A549 (cell line): Measurements from ENCODE around the gene SF3A2. TPM values are rescaled to one million over a fixed set of nuclear protein-coding genes. Genes with fewer than 3 reads are reported as not detected.

Source experiments
- ATAC-seq, 2 experiments: fragments of 200-7000 bp in 1 of 2; fragments of >200 bp in 1 of 2; cut with Nextera tagmentation in 1 of 2; cut with Tn5 transposase in 1 of 2; 3 replicates each; pipeline versions ENCODE4 v1.8.0 to v1.9.1; 2018 to 2020; ENCODE audit warnings: mild to moderate bottlenecking in 1 of 2, moderate library complexity in 1 of 2
- CTCF ChIA-PET: fragments of 300-600 bp; sonication (Branson Sonifier 250); formaldehyde crosslinking; extraction: SDS; loops from one replicate; lab custom pipeline; 2021; ENCODE audit warnings: antibody characterized with exemption, inconsistent platforms; lab: Yijun Ruan, JAX
- POLR2A ChIA-PET: fragments of 350-600 bp; formaldehyde crosslinking; extraction: SDS; loops from one replicate; lab custom pipeline; 2021; ENCODE audit warnings: antibody characterized with exemption, inconsistent platforms; lab: Yijun Ruan, JAX
- DNase-seq, 2 experiments: peaks; one replicate each; pipeline versions ENCODE4 v3.0.0 to v3.0.0-alpha.2; 2011 to 2016; ENCODE audit warnings: low read depth in 1 of 2, low spot score in 1 of 2
- FAIRE-seq: peaks from 2 replicates; lab custom pipeline; 2011; peaks lifted over from hg19 to GRCh38; lab: Jason Lieb, UNC
- H3K27ac ChIP-seq, 2 experiments: fragments of >200 bp; sonication (Bioruptor Twin); formaldehyde crosslinking; 3 replicates each; pipeline ENCODE4 v1.5.1; 2016 to 2017
- H3K4me1 ChIP-seq: fragments of >200 bp; sonication (Bioruptor Twin); formaldehyde crosslinking; 3 replicates; pipeline ENCODE4 v1.6.1; 2016
- H3K4me2 ChIP-seq: fragments of >200 bp; sonication (Bioruptor Twin); formaldehyde crosslinking; 3 replicates; pipeline ENCODE4 v1.6.1; 2016
- H3K4me3 ChIP-seq: fragments of >200 bp; sonication (Bioruptor Twin); formaldehyde crosslinking; 3 replicates; pipeline ENCODE4 v1.5.1; 2016
- H3K9me3 ChIP-seq: fragments of >200 bp; sonication (Bioruptor Twin); formaldehyde crosslinking; 3 replicates; pipeline ENCODE4 v1.6.1; 2016
- BHLHE40 ChIP-seq: IDR thresholded peaks from 2 replicates; pipeline ENCODE4 v1.6.1; 2012; ENCODE audit warnings: low read depth, low read length, inconsistent platforms
- CBX8 ChIP-seq: fragments of 200-600 bp; sonication (generic); IDR thresholded peaks from 2 replicates; pipeline ENCODE4 v1.6.1; 2016
- CHD2 ChIP-seq: fragments of 150-350 bp; IDR thresholded peaks from 2 replicates; pipeline ENCODE4 v1.6.1; 2014; ENCODE audit warnings: low read length; ENCODE audit not compliant: partially characterized antibody
- FOXS1 ChIP-seq: fragments of 250-450 bp; sonication (Bioruptor Pico); IDR thresholded peaks from 2 replicates; pipeline ENCODE4 v1.5.0; 2020; ENCODE audit warnings: mild to moderate bottlenecking, moderate library complexity
- GATA3 ChIP-seq: IDR thresholded peaks from 2 replicates; pipeline ENCODE4 v1.6.1; 2012; ENCODE audit warnings: borderline replicate concordance
- HEYL ChIP-seq: fragments of 250-450 bp; sonication (Bioruptor Pico); IDR thresholded peaks from 2 replicates; pipeline ENCODE4 v1.8.0; 2021; ENCODE audit warnings: mild to moderate bottlenecking, moderate library complexity
- HOXB13 ChIP-seq: fragments of 250-450 bp; sonication (Bioruptor Pico); IDR thresholded peaks from 2 replicates; pipeline ENCODE4 v1.5.0; 2020; ENCODE audit warnings: low read depth, mild to moderate bottlenecking, moderate library complexity
- JUN ChIP-seq, 2 experiments: fragments of >200 bp; sonication (Bioruptor Twin); formaldehyde crosslinking; IDR thresholded peaks; 2 replicates in 1 of 2; 3 replicates in 1 of 2; pipeline ENCODE4 v1.6.1; 2016 to 2017
- KDM1A ChIP-seq: fragments of 200-600 bp; sonication (generic); IDR thresholded peaks from 2 replicates; pipeline ENCODE4 v1.6.1; 2016; ENCODE audit warnings: low read depth, mild to moderate bottlenecking
- NFE2L2 ChIP-seq: fragments of 150-350 bp; conservative IDR thresholded peaks from 2 replicates; pipeline ENCODE4 v1.6.1; 2014; ENCODE audit warnings: low read length
- NR3C1 ChIP-seq: fragments of >200 bp; sonication (Bioruptor Twin); formaldehyde crosslinking; IDR thresholded peaks from 3 replicates; pipeline ENCODE4 v1.6.1; 2017
- PHF8 ChIP-seq: fragments of 200-600 bp; sonication (generic); IDR thresholded peaks from 2 replicates; pipeline ENCODE4 v1.6.1; 2016; ENCODE audit warnings: low read depth, mild to moderate bottlenecking, antibody characterized with exemption, moderate library complexity, borderline replicate concordance
- POLR2AphosphoS2 ChIP-seq: conservative IDR thresholded peaks from 2 replicates; pipeline ENCODE4 v1.6.1; 2012; ENCODE audit warnings: low read length, improper control_type of control experiment, inconsistent platforms
- TP53 ChIP-seq: fragments of 250-450 bp; sonication (Bioruptor Pico); IDR thresholded peaks from 2 replicates; pipeline ENCODE4 v1.5.0; 2021; ENCODE audit warnings: mild to moderate bottlenecking, moderate library complexity
- ZC3H11A ChIP-seq: fragments of 450-650 bp; IDR thresholded peaks from 2 replicates; pipeline ENCODE4 v1.6.1; 2014; ENCODE audit warnings: antibody characterized with exemption, mild to moderate bottlenecking
- ZSCAN20 ChIP-seq: fragments of 250-450 bp; sonication (Bioruptor Pico); IDR thresholded peaks from 2 replicates; pipeline ENCODE4 v1.8.0; 2022; ENCODE audit warnings: mild to moderate bottlenecking, moderate library complexity
- WGBS: methylation state at CpG from one replicate; pipeline ENCODE4 v1.1.6; 2017; ENCODE audit errors: missing lambda C conversion rate; 5-methylcytosine and 5-hydroxymethylcytosine counted together
- polyA plus RNA-seq, 4 experiments: library from polyadenylated mRNA; depleted of rRNA in 3 of 4; stranded (reverse); fragments of >200 nt; fragmentation: RNase III in 1 of 4; extraction: RNeasy Plus Mini Kit Qiagen cat#74134 plus additional on column Dnase treatment in 1 of 4; gene quantifications; 2 replicates in 3 of 4; 3 replicates in 1 of 4; pipeline ENCODE4 v1.2.3, GENCODE V29; 2011 to 2017
- TF ChIP-seq, protein P1 (sequence below): fragments of 150-350 bp; IDR thresholded peaks from 2 replicates; pipeline ENCODE4 v1.6.1; 2014; ENCODE audit warnings: low read depth, mild to moderate bottlenecking, low read length
- TF ChIP-seq, protein P2 (sequence below): fragments of 450-650 bp; IDR thresholded peaks from 2 replicates; pipeline ENCODE4 v1.6.1; 2014; ENCODE audit warnings: antibody characterized with exemption
- TF ChIP-seq, protein P3 (sequence below): IDR thresholded peaks from 2 replicates; pipeline ENCODE4 v1.6.1; 2012
- TF ChIP-seq, protein P4 (sequence below): fragments of >200 bp; sonication (Bioruptor Twin); formaldehyde crosslinking; IDR thresholded peaks from 2 replicates; pipeline ENCODE4 v1.6.1; 2016

SF3A2 gene
- polyA plus RNA-seq, 2 of the 4 experiments (the other 2 are of a cell fraction) = 11.9 to 68.2 TPM

DNA sequence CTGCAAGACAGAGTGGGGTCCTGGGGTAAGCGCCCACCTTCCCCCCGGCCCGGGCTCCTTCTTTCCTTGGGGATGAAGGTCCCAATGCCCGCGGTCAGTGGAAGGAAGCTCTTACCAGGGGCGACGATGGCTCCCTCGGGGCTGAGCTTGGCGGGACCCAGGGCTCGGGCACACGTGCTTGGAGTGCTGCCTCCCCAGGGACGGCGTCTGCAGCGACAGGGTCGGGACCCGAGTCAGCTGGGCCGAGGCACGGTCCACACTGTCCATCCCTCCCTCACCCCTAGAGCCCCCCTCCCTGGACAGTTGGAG, 16.1 kb downstream of the SF3A2 start:
- Histone ChIP-seq H3K27ac (no peak overlapping the region), H3K4me3 (no peak overlapping the region), H3K9me3 (no peaks in the 10 kb centered on the region), H3K4me2 (no peak overlapping the region), H3K4me1 (no peaks in the 10 kb centered on the region)
- 90% methylated on average over 2 of the region's 18 CpGs for WGBS
- peak in 1 of 2 experiments; percentile 4; a peak in 2 of 6 replicates for ATAC-seq
- DNase-seq = no peak
- no peak for FAIRE-seq
- ChIA-PET POLR2A (no interaction called here), CTCF (interaction anchor here (1.0 kb wide), 1 partner anchor 9 kb away, joined by 5 read pairs; no protein-coding TSS in a partner anchor)
- no peak for TF ChIP-seq KDM1A
- TF ChIP-seq POLR2AphosphoS2 = no peak
- TF ChIP-seq ZC3H11A = no peak
- TF ChIP-seq, protein P1, sequence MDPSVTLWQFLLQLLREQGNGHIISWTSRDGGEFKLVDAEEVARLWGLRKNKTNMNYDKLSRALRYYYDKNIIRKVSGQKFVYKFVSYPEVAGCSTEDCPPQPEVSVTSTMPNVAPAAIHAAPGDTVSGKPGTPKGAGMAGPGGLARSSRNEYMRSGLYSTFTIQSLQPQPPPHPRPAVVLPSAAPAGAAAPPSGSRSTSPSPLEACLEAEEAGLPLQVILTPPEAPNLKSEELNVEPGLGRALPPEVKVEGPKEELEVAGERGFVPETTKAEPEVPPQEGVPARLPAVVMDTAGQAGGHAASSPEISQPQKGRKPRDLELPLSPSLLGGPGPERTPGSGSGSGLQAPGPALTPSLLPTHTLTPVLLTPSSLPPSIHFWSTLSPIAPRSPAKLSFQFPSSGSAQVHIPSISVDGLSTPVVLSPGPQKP = no peak
- TF ChIP-seq PHF8 = no peak
- TF ChIP-seq, protein P2, sequence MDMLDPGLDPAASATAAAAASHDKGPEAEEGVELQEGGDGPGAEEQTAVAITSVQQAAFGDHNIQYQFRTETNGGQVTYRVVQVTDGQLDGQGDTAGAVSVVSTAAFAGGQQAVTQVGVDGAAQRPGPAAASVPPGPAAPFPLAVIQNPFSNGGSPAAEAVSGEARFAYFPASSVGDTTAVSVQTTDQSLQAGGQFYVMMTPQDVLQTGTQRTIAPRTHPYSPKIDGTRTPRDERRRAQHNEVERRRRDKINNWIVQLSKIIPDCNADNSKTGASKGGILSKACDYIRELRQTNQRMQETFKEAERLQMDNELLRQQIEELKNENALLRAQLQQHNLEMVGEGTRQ = no peak
- TF ChIP-seq JUN (IDR thresholded peaks at IDR 0.05) = no peak
- TF ChIP-seq GATA3 = no peak
- TF ChIP-seq, protein P3, sequence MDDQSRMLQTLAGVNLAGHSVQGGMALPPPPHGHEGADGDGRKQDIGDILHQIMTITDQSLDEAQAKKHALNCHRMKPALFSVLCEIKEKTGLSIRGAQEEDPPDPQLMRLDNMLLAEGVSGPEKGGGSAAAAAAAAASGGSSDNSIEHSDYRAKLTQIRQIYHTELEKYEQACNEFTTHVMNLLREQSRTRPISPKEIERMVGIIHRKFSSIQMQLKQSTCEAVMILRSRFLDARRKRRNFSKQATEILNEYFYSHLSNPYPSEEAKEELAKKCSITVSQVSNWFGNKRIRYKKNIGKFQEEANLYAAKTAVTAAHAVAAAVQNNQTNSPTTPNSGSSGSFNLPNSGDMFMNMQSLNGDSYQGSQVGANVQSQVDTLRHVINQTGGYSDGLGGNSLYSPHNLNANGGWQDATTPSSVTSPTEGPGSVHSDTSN = no peak
- TF ChIP-seq NR3C1 = no peak
- no peak for TF ChIP-seq BHLHE40
- no peak for TF ChIP-seq ZSCAN20 (CRISPR knock-in tag)
- no peak for TF ChIP-seq FOXS1 (CRISPR knock-in tag)
- TF ChIP-seq, protein P4, sequence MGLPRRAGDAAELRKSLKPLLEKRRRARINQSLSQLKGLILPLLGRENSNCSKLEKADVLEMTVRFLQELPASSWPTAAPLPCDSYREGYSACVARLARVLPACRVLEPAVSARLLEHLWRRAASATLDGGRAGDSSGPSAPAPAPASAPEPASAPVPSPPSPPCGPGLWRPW = no peak
- no peak for TF ChIP-seq CHD2
- no peak for TF ChIP-seq TP53 (CRISPR knock-in tag)

DNA sequence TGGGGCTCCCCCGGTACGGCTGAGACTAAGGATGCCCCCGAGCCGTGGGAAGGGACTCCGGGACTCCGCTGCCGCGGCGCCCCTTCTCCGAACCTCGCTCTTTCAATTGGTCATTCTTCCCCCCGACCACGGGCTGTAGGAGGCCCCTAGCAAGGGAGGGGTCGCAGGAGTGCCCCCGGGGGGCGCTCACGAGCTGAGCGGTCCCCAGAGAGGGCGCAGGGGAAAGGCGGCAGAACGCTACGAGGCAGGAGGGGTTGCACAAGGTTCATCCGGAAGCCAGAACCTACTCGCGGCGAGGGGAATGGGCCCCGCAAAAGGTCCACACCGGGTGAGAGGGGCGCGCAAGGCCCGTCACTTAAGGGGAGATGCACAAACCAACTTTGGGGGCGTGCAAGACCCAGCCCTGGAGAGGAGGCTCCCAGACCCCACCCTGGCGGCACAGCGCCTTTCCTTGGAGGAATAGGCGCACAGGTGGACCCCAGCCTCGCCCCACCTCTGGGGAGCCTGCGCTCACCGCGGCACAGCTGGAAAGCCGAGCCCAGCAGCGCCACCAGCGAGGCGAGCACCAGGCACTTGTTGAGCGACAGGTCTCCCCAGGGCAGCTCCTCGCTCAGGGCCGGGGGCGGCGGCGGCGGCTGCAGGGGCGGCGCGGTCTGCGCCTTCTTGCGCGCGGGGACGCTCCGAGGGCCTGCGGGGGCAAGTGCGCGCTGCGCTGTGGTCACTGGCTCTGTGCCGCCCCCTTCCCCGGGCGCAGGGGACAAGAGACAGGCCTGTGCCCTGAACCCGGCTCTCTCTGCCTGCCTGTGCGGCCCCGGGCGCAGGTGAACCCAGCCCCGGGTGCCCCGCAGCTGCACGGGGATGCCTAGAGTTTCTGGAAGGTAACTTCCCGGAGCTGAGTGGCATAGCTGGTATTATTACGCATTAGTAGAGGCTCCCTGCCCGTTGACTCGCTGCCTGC, 16.8 kb downstream of the SF3A2 start:
- POLR2A ChIA-PET = no interaction called here
- H3K4me2 ChIP-seq = no peak overlapping the region
- ATAC-seq = no peak; a peak in 1 of 6 replicates

More for the DNA sequence above, 16.8 kb downstream of the SF3A2 start:
- CTCF ChIA-PET = interaction anchor here (0.7 to 1.5 kb wide), 3 partner anchors 8 to 98 kb away, joined by 4 to 5 read pairs (median 5); partner anchors contain the start of gene PLEKHJ1
- DNase-seq = no peak
- Histone ChIP-seq H3K27ac (no peak overlapping the region), H3K4me1 (no peaks in the 10 kb centered on the region), H3K4me3 (no peak overlapping the region), H3K9me3 (no peaks in the 10 kb centered on the region)
- TF ChIP-seq CBX8 (no peak), ZC3H11A (no peak), HEYL (CRISPR knock-in tag) (no peak), TP53 (CRISPR knock-in tag) (no peak), BHLHE40 (no peak), HOXB13 (CRISPR knock-in tag) (no peak), CHD2 (no peak), NFE2L2 (no peak)
- WGBS = 87% methylated on average over 35 of the region's 77 CpGs
- FAIRE-seq = no peak
